HepG2 (cell line): ENCODE data around the gene DNAAF1. TPM values are rescaled to one million over a fixed set of nuclear protein-coding genes. Genes with fewer than 3 reads are reported as not detected.
A peak's percentile ranks its signal among the peaks of the same experiment; 100 is the strongest.

Source experiments
- ATAC-seq: fragments of 200-7000 bp; cut with Tn5 transposase; 3 replicates; pipeline ENCODE4 v1.9.1; 2020; ENCODE audit warnings: mild to moderate bottlenecking, moderate library complexity
- BruUV-seq: library from RNA; stranded (reverse); fragments of 400-500 nt; replicated peaks from 2 replicates; lab custom pipeline; 2021; lab: Mats Ljungman, UMichigan
- CTCF ChIA-PET: fragments of 300-600 bp; formaldehyde crosslinking; extraction: SDS; loops from one replicate; lab custom pipeline; 2021; ENCODE audit warnings: low total read pairs, inconsistent platforms, low intra/inter-chr PET ratio; lab: Yijun Ruan, JAX
- POLR2A ChIA-PET: fragments of 350-600 bp; sonication (Branson Sonifier 250); formaldehyde crosslinking; loops from one replicate; lab custom pipeline; 2020; ENCODE audit warnings: antibody characterized with exemption, inconsistent platforms; lab: Yijun Ruan, JAX
- DNase-seq: peaks from one replicate; pipeline ENCODE4 v3.0.0-alpha.2; 2015; ENCODE audit warnings: low spot score
- FAIRE-seq: peaks from 3 replicates; lab custom pipeline; 2011; peaks lifted over from hg19 to GRCh38; lab: Jason Lieb, UNC
- H2AFZ ChIP-seq: one replicate; pipeline ENCODE4 v1.6.1; 2011; ENCODE audit warnings: low read length, inconsistent platforms
- H3K27ac ChIP-seq: fragments of 300-600 bp; 3 replicates; pipeline ENCODE4 v1.8.0; 2011; ENCODE audit warnings: mixed run types, mild to moderate bottlenecking, mixed read lengths, low read length, inconsistent platforms; ENCODE audit not compliant: insufficient read depth; ENCODE audit errors: extremely low read length
- H3K27me3 ChIP-seq, 2 experiments: fragments of 200-600 bp in 1 of 2; 2 replicates in 1 of 2; 3 replicates in 1 of 2; pipeline versions ENCODE4 v1.6.0 to v1.8.0; 2011; ENCODE audit warnings: low read length in 2 of 2, mild to moderate bottlenecking in 2 of 2, moderate library complexity in 2 of 2, inconsistent platforms in 1 of 2; ENCODE audit not compliant: insufficient read depth in 2 of 2, control insufficient read depth in 1 of 2
- H3K36me3 ChIP-seq, 2 experiments: fragments of 200-600 bp in 1 of 2; replicated peaks in 1 of 2; 2 replicates in 1 of 2; 3 replicates in 1 of 2; pipeline versions ENCODE4 v1.5.1 to v1.8.0; 2011; ENCODE audit warnings: low read length in 2 of 2, inconsistent platforms in 1 of 2; ENCODE audit not compliant: insufficient read depth in 2 of 2, control insufficient read depth in 1 of 2
- H3K4me1 ChIP-seq: 2 replicates; pipeline ENCODE4 v1.5.1; 2012; ENCODE audit warnings: low read length, inconsistent platforms; ENCODE audit not compliant: insufficient read depth
- H3K4me2 ChIP-seq: 2 replicates; pipeline ENCODE4 v1.6.0; 2011; ENCODE audit warnings: low read depth, low read length, inconsistent platforms
- H3K4me3 ChIP-seq, 3 experiments: fragments of 200-600 bp in 1 of 3; sonication (generic), shearing (Covaris generic) in 1 of 3; replicated peaks in 1 of 3; 2 replicates each; pipeline ENCODE4 v1.5.1; 2011 to 2016; ENCODE audit warnings: low read length in 3 of 3, inconsistent platforms in 2 of 3, low read depth in 2 of 3, mild to moderate bottlenecking in 2 of 3, control low read depth in 1 of 3, mixed read lengths in 1 of 3; ENCODE audit not compliant: insufficient read depth in 1 of 3
- H3K79me2 ChIP-seq: one replicate; pipeline ENCODE4 v1.6.1; 2011; ENCODE audit warnings: low read length, inconsistent platforms; ENCODE audit not compliant: insufficient read depth
- H3K9ac ChIP-seq: 2 replicates; pipeline ENCODE4 v1.6.0; 2011; ENCODE audit warnings: mild to moderate bottlenecking, low read depth, low read length, inconsistent platforms; ENCODE audit not compliant: insufficient read depth
- H3K9me3 ChIP-seq: 2 replicates; pipeline ENCODE4 v1.5.1; 2012; ENCODE audit warnings: mild to moderate bottlenecking, low read length
- H4K20me1 ChIP-seq: 2 replicates; pipeline ENCODE4 v1.6.0; 2011; ENCODE audit warnings: inconsistent platforms, mild to moderate bottlenecking, low read length, moderate library complexity; ENCODE audit not compliant: insufficient read depth
- ATF4 ChIP-seq, 2 experiments: fragments of 450-650 bp in 1 of 2; sonication (generic) in 1 of 2; formaldehyde crosslinking; IDR thresholded peaks; 2 replicates each; pipeline versions ENCODE4 v1.5.0 to v1.8.0; 2020 to 2022; ENCODE audit warnings: mild to moderate bottlenecking in 1 of 2, missing genetic modification reagents in 1 of 2
- BCL6 ChIP-seq: IDR thresholded peaks from 2 replicates; pipeline ENCODE4 v1.6.1; 2016; ENCODE audit warnings: missing genetic modification reagents, missing compliant biosample characterization
- CEBPG ChIP-seq: IDR thresholded peaks from 2 replicates; pipeline ENCODE4 v1.6.1; 2016
- E2F1 ChIP-seq: sonication (generic); formaldehyde crosslinking; IDR thresholded peaks from 2 replicates; pipeline ENCODE4 v1.5.0; 2020; ENCODE audit warnings: missing genetic modification reagents
- FOXJ3 ChIP-seq: sonication (generic); formaldehyde crosslinking; IDR thresholded peaks from 2 replicates; pipeline ENCODE4 v1.4.0; 2020; ENCODE audit warnings: missing genetic modification reagents, mild to moderate bottlenecking, borderline replicate concordance
- RBFOX2 ChIP-seq: fragments of 200-400 bp; formaldehyde crosslinking; IDR thresholded peaks from 2 replicates; pipeline ENCODE4 v1.6.1; 2017; ENCODE audit warnings: low read depth, mild to moderate bottlenecking, low read length
- SKI ChIP-seq: fragments of 450-650 bp; IDR thresholded peaks from one replicate; pipeline ENCODE4 v1.6.1; 2018; ENCODE audit warnings: mild to moderate bottlenecking; ENCODE audit not compliant: partially characterized antibody
- SRY ChIP-seq: sonication (generic); formaldehyde crosslinking; IDR thresholded peaks from 2 replicates; pipeline ENCODE4 v1.8.0; 2022; ENCODE audit warnings: mild to moderate bottlenecking, missing genetic modification reagents
- SSRP1 ChIP-seq: IDR thresholded peaks from 2 replicates; pipeline ENCODE4 v1.6.1; 2016; ENCODE audit warnings: control low read depth
- ZNF232 ChIP-seq: sonication (generic); formaldehyde crosslinking; IDR thresholded peaks from 2 replicates; pipeline ENCODE4 v1.4.0; 2020; ENCODE audit warnings: missing genetic modification reagents, borderline replicate concordance
- ZNF550 ChIP-seq: sonication (generic); formaldehyde crosslinking; IDR thresholded peaks from 2 replicates; pipeline ENCODE4 v1.4.0; 2020; ENCODE audit warnings: mild to moderate bottlenecking, missing genetic modification reagents, borderline replicate concordance
- ZNF710 ChIP-seq: sonication (generic); formaldehyde crosslinking; IDR thresholded peaks from 2 replicates; pipeline ENCODE4 v1.5.0; 2020; ENCODE audit warnings: mild to moderate bottlenecking, missing genetic modification reagents, borderline replicate concordance
- ZNF792 ChIP-seq: IDR thresholded peaks from 2 replicates; pipeline ENCODE4 v1.6.1; 2016
- ZNF878 ChIP-seq: sonication (generic); formaldehyde crosslinking; IDR thresholded peaks from 2 replicates; pipeline ENCODE4 v1.8.1; 2023; ENCODE audit warnings: mild to moderate bottlenecking, missing genetic modification reagents, moderate library complexity
- WGBS: methylation state at CpG from one replicate; pipeline ENCODE4 v1.1.6; 2017; ENCODE audit warnings: low lambda C conversion rate; 5-methylcytosine and 5-hydroxymethylcytosine counted together
- in situ Hi-C: cut with HindIII; loops from 2 replicates; pipeline ENCODE4 v1.10.0; 2017; ENCODE audit warnings: low pct_unique_long_range_greater_than_20kb; ENCODE audit not compliant: extremely low pct_ligation_motif_present
- intact Hi-C: fragments of 100-400 bp; cut with micrococcal nuclease; formaldehyde crosslinking; loops from one replicate; pipeline ENCODE4 v1.10.0; 2022; ENCODE audit not compliant: unreplicated experiment
- polyA plus RNA-seq, 8 experiments: library from polyadenylated mRNA; depleted of rRNA in 3 of 8; stranded (reverse) in 7 of 8; unstranded in 1 of 8; fragments of >200 nt; fragmentation: Illumina TruSeq in 4 of 8; extraction: Trizol in 4 of 8; gene quantifications; 2 replicates each; pipeline versions ENCODE4 v1.2.1 to v1.2.3, GENCODE V29; 2011 to 2016; ENCODE audit warnings: low read depth in 4 of 8, missing spikeins in 1 of 8, mixed read lengths in 1 of 8; ENCODE audit not compliant: insufficient read depth in 1 of 8
- total RNA-seq, 5 experiments: library from RNA; depleted of rRNA; stranded (reverse); fragments of >200 nt; fragmentation: Illumina TruSeq; extraction: Trizol; gene quantifications; 2 replicates each; pipeline ENCODE4 v1.2.3, GENCODE V29; 2016; ENCODE audit warnings: low read depth in 1 of 5

DNAAF1 gene
- total and polyA plus RNA-seq, 2 of the 13 experiments (the other 11 are each of a cell fraction or from before 2014, with no cell fraction given) = 0.04 TPM; not detected in 1

- peaks cover 80% of the 10 kb centered on the region for H3K4me1 ChIP-seq
- H3K4me2 ChIP-seq = peak overlapping the region; percentile 93
- no peak for DNase-seq
- in situ Hi-C loops = no loop called here
- peak in 1 of 2 experiments; percentile 73; a peak in 1 of 4 replicates for TF ChIP-seq ATF4 (CRISPR knock-in tag; IDR thresholded peaks at IDR 0.05)
- 0 out of 2 replicates have a peak, but pooled peaks have one; percentile 1 for TF ChIP-seq SSRP1 (CRISPR knock-in tag)
- TF ChIP-seq ZNF710 = 0 out of 2 replicates have a peak, but pooled peaks have one; percentile 14
- no peak for TF ChIP-seq E2F1 (CRISPR knock-in tag)
- TF ChIP-seq SKI = no peak
- no peak for TF ChIP-seq SRY
- no peak for TF ChIP-seq ZNF792 (CRISPR knock-in tag)
- TF ChIP-seq ZNF550 (CRISPR knock-in tag) = 0 out of 2 replicates have a peak, but pooled peaks have one; percentile 7
- TF ChIP-seq FOXJ3 (CRISPR knock-in tag) = no peak
- 0 out of 2 replicates have a peak, but pooled peaks have one; percentile 3 for TF ChIP-seq CEBPG
- 0 out of 2 replicates have a peak, but pooled peaks have one; percentile 32 for TF ChIP-seq ZNF232 (CRISPR knock-in tag)
- TF ChIP-seq BCL6 (CRISPR knock-in tag) = no peak
- TF ChIP-seq ZNF878 (CRISPR knock-in tag) = 0 out of 2 replicates have a peak, but pooled peaks have one; percentile 1
- TF ChIP-seq RBFOX2 = 0 out of 2 replicates have a peak, but pooled peaks have one; percentile 35
- peak overlapping the region; percentile 57 to 68 (median 59); a peak in 5 of 6 replicates for H3K4me3 ChIP-seq
- peaks cover 70% of the 10 kb centered on the region for H3K79me2 ChIP-seq
- ChIA-PET CTCF (interaction anchor here (1.3 to 3.4 kb wide), 2 partner anchors 55 kb away, joined by 4 to 29 read pairs; no protein-coding TSS in a partner anchor), POLR2A (interaction anchor here (0.9 to 8.6 kb wide), 16 partner anchors 9 to 126 kb away, joined by 3 to 142 read pairs (median 4); partner anchors contain the start of genes MBTPS1 and TAF1C)
- no peaks in the 10 kb centered on the region for H3K36me3 ChIP-seq
- no peak; the same call in 2 of the 3 replicates for ATAC-seq
- no peaks in the 10 kb centered on the region for H3K9me3 ChIP-seq
- H3K27ac ChIP-seq = peak overlapping the region; percentile 98
- intact Hi-C loops = no loop called here
- BruUV-seq = TSS peak; percentile 99
- no peak for FAIRE-seq
- H3K27me3 ChIP-seq = no peaks in the 10 kb centered on the region
- H2AFZ ChIP-seq = no peak overlapping the region
- 68% methylated on average over 6 of the region's 6 CpGs for WGBS
- peak overlapping the region; percentile 91 for H3K9ac ChIP-seq
- H4K20me1 ChIP-seq = peaks cover 3% of the 10 kb centered on the region; the same call in 1 of the 2 replicates
Observed at GRCh38 chr16:84139628-84140258, 5.4 kb upstream of the DNAAF1 start.
